Mesenchymal stem cell (in vitro differentiated cells and primary cell): Measurements from ENCODE around the gene MGAM2.

Source experiments
- DNase-seq: peaks from one replicate; pipeline ENCODE4 v3.0.0-alpha.2; 2013
- H2AFZ ChIP-seq: one replicate; pipeline ENCODE4 v1.6.1; 2013; ENCODE audit warnings: low read depth, mild to moderate bottlenecking, control low read depth, inconsistent platforms, low read length, moderate library complexity
- H2AK5ac ChIP-seq: 2 replicates; pipeline ENCODE4 v1.6.1; 2013; ENCODE audit warnings: low read length, moderate library complexity, mild to moderate bottlenecking, inconsistent platforms; ENCODE audit not compliant: severe bottlenecking
- H2BK120ac ChIP-seq: one replicate; pipeline ENCODE4 v1.6.1; 2013; ENCODE audit warnings: low read depth, mild to moderate bottlenecking, inconsistent platforms, low read length, moderate library complexity
- H2BK12ac ChIP-seq, 2 experiments: one replicate each; pipeline ENCODE4 v1.6.1; 2013; ENCODE audit warnings: inconsistent platforms in 2 of 2, low read length in 2 of 2, mild to moderate bottlenecking in 2 of 2, moderate library complexity in 2 of 2, control low read depth in 1 of 2
- H2BK15ac ChIP-seq: one replicate; pipeline ENCODE4 v1.6.1; 2013; ENCODE audit warnings: mild to moderate bottlenecking, low read depth, inconsistent platforms; ENCODE audit not compliant: poor library complexity, severe bottlenecking
- H2BK5ac ChIP-seq: 2 replicates; pipeline ENCODE4 v1.6.1; 2013; ENCODE audit warnings: low read depth, mild to moderate bottlenecking, low read length, control low read depth, inconsistent platforms; ENCODE audit not compliant: poor library complexity, severe bottlenecking
- H3K14ac ChIP-seq, 2 experiments: one replicate each; pipeline ENCODE4 v1.6.1; 2013; ENCODE audit warnings: inconsistent platforms in 2 of 2, low read length in 2 of 2, control low read depth in 1 of 2, mild to moderate bottlenecking in 1 of 2, moderate library complexity in 1 of 2
- H3K18ac ChIP-seq, 2 experiments: one replicate each; pipeline ENCODE4 v1.6.1; 2013; ENCODE audit warnings: inconsistent platforms in 2 of 2, low read length in 2 of 2, control low read depth in 1 of 2, low read depth in 1 of 2, mild to moderate bottlenecking in 1 of 2
- H3K23ac ChIP-seq, 2 experiments: one replicate each; pipeline ENCODE4 v1.6.1; 2013; ENCODE audit warnings: inconsistent platforms in 2 of 2, low read length in 2 of 2, mild to moderate bottlenecking in 2 of 2, moderate library complexity in 2 of 2, control low read depth in 1 of 2
- H3K27ac ChIP-seq: 2 replicates; pipeline ENCODE4 v1.5.1; 2013; ENCODE audit warnings: mild to moderate bottlenecking, moderate library complexity, low read length, control low read depth, inconsistent platforms; ENCODE audit not compliant: poor library complexity, severe bottlenecking
- H3K27me3 ChIP-seq, 2 experiments: 2 replicates each; pipeline versions ENCODE4 v1.6.1 to v1.7.0; 2013; ENCODE audit warnings: low read length in 2 of 2, mild to moderate bottlenecking in 2 of 2, moderate library complexity in 2 of 2, control low read depth in 1 of 2, inconsistent platforms in 1 of 2; ENCODE audit not compliant: control insufficient read depth in 1 of 2, insufficient read depth in 1 of 2
- H3K36me3 ChIP-seq, 2 experiments: 2 replicates each; pipeline versions ENCODE4 v1.6.1 to v1.7.0; 2013; ENCODE audit warnings: low read length in 2 of 2, control low read depth in 1 of 2, inconsistent platforms in 1 of 2, low read depth in 1 of 2, mild to moderate bottlenecking in 1 of 2; ENCODE audit not compliant: insufficient read depth in 2 of 2, control insufficient read depth in 1 of 2
- H3K4ac ChIP-seq, 2 experiments: one replicate each; pipeline ENCODE4 v1.6.1; 2013; ENCODE audit warnings: inconsistent platforms in 2 of 2, low read length in 2 of 2, mild to moderate bottlenecking in 2 of 2, moderate library complexity in 2 of 2, control low read depth in 1 of 2, low read depth in 1 of 2
- H3K4me1 ChIP-seq: 2 replicates; pipeline ENCODE4 v1.6.1; 2013; ENCODE audit warnings: low read depth, low read length, control low read depth; ENCODE audit not compliant: control insufficient read depth, insufficient read depth
- H3K4me2 ChIP-seq: 2 replicates; pipeline ENCODE4 v1.6.1; 2013; ENCODE audit warnings: low read length, mild to moderate bottlenecking, inconsistent platforms; ENCODE audit not compliant: poor library complexity, severe bottlenecking
- H3K4me3 ChIP-seq, 2 experiments: 2 replicates each; pipeline versions ENCODE4 v1.5.1 to v1.7.0; 2013; ENCODE audit warnings: low read length in 2 of 2, mild to moderate bottlenecking in 2 of 2, control low read depth in 1 of 2, low read depth in 1 of 2; ENCODE audit not compliant: insufficient read depth in 1 of 2
- H3K79me1 ChIP-seq: replicated peaks from 2 replicates; pipeline ENCODE4 v1.6.1; 2013; ENCODE audit warnings: mild to moderate bottlenecking, control low read depth, low read length, inconsistent platforms; ENCODE audit not compliant: poor library complexity, severe bottlenecking
- H3K9ac ChIP-seq: 2 replicates; pipeline ENCODE4 v1.7.0; 2013; ENCODE audit warnings: mild to moderate bottlenecking, low read length, moderate library complexity
- H3K9me3 ChIP-seq: 2 replicates; pipeline ENCODE4 v1.7.0; 2013; ENCODE audit warnings: mild to moderate bottlenecking, low read length; ENCODE audit not compliant: control insufficient read depth
- H4K8ac ChIP-seq: one replicate; pipeline ENCODE4 v1.6.1; 2013; ENCODE audit warnings: inconsistent platforms, mild to moderate bottlenecking, low read length, moderate library complexity
- H4K91ac ChIP-seq: one replicate; pipeline ENCODE4 v1.6.1; 2013; ENCODE audit warnings: mild to moderate bottlenecking, low read length, inconsistent platforms
- WGBS: methylation state at CpG from one replicate; pipeline ENCODE4 v1.1.7; 2013; ENCODE audit warnings: mixed read lengths; 5-methylcytosine and 5-hydroxymethylcytosine counted together

The MGAM2 gene

GRCh38 chr7:142114207-142114606 is 2.7 kb downstream of the MGAM2 start:
- 76% methylated on average over 3 of the region's 3 CpGs for WGBS
- Histone ChIP-seq H3K4me1 (no peaks in the 10 kb centered on the region), H2BK120ac (no peak overlapping the region), H2AK5ac (no peak overlapping the region), H3K18ac (no peak overlapping the region), H3K27me3 (no peaks in the 10 kb centered on the region), H3K79me1 (no peaks in the 10 kb centered on the region), H3K36me3 (no peaks in the 10 kb centered on the region), H3K23ac (no peak overlapping the region), H3K4me2 (no peak overlapping the region), H4K8ac (no peak overlapping the region), H2AFZ (no peak overlapping the region), H3K9ac (no peak overlapping the region), H4K91ac (no peak overlapping the region), H3K9me3 (no peaks in the 10 kb centered on the region), H2BK12ac (no peak overlapping the region), H3K4me3 (no peak overlapping the region), H2BK5ac (no peak overlapping the region), H2BK15ac (no peak overlapping the region), H3K14ac (no peak overlapping the region), H3K27ac (no peak overlapping the region), H3K4ac (no peak overlapping the region)
- no peak for DNase-seq

- H3K9me3 ChIP-seq, result no peaks in the 10 kb centered on the region
- H4K8ac ChIP-seq, result no peak overlapping the region
- no peak overlapping the region for H3K4ac ChIP-seq
- no peaks in the 10 kb centered on the region for H3K79me1 ChIP-seq
- no peaks in the 10 kb centered on the region for H3K27me3 ChIP-seq
- H2BK5ac ChIP-seq, result no peak overlapping the region
- no peak overlapping the region for H3K9ac ChIP-seq
- no peaks in the 10 kb centered on the region for H3K36me3 ChIP-seq
- no peak overlapping the region for H2BK120ac ChIP-seq
- no peak overlapping the region for H3K4me2 ChIP-seq
- no peak overlapping the region for H2BK12ac ChIP-seq
- no peak overlapping the region for H4K91ac ChIP-seq
- no peak overlapping the region for H3K4me3 ChIP-seq
- no peak overlapping the region for H2AK5ac ChIP-seq
- H3K4me1 ChIP-seq, result no peaks in the 10 kb centered on the region
- WGBS, result 65% methylated on average over 4 of the region's 4 CpGs
- H3K18ac ChIP-seq, result no peak overlapping the region
- H2AFZ ChIP-seq, result no peak overlapping the region
- no peak overlapping the region for H3K23ac ChIP-seq
- H2BK15ac ChIP-seq, result no peak overlapping the region
- H3K14ac ChIP-seq, result no peak overlapping the region
- DNase-seq, result no peak
- no peak overlapping the region for H3K27ac ChIP-seq
Observed at GRCh38 chr7:142120524-142120923, 9.0 kb downstream of the MGAM2 start.

GRCh38 chr7:142123184-142123583 is 11.7 kb downstream of the MGAM2 start:
- Histone ChIP-seq H3K4me3 (no peak overlapping the region), H2BK5ac (no peak overlapping the region), H3K14ac (no peak overlapping the region), H3K27me3 (no peaks in the 10 kb centered on the region), H3K36me3 (no peaks in the 10 kb centered on the region), H2BK12ac (no peak overlapping the region), H2AK5ac (no peak overlapping the region), H3K23ac (no peak overlapping the region), H2AFZ (no peak overlapping the region), H3K27ac (no peak overlapping the region), H3K4me1 (no peaks in the 10 kb centered on the region), H4K91ac (no peak overlapping the region), H3K9ac (no peak overlapping the region), H2BK15ac (no peak overlapping the region), H3K9me3 (no peaks in the 10 kb centered on the region), H3K18ac (no peak overlapping the region), H4K8ac (no peak overlapping the region), H3K4ac (no peak overlapping the region), H3K79me1 (no peaks in the 10 kb centered on the region), H2BK120ac (no peak overlapping the region), H3K4me2 (no peak overlapping the region)
- DNase-seq, result no peak
- 90% methylated on average over 2 of the region's 3 CpGs for WGBS

- no peak overlapping the region for H3K4ac ChIP-seq
- no peak for DNase-seq
- no peak overlapping the region for H3K23ac ChIP-seq
- H3K79me1 ChIP-seq, result no peaks in the 10 kb centered on the region
- no peak overlapping the region for H2BK120ac ChIP-seq
- no peaks in the 10 kb centered on the region for H3K4me1 ChIP-seq
- H3K9me3 ChIP-seq, result no peaks in the 10 kb centered on the region
- no peak overlapping the region for H2BK15ac ChIP-seq
- H2BK12ac ChIP-seq, result no peak overlapping the region
- H4K91ac ChIP-seq, result no peak overlapping the region
- no peak overlapping the region for H3K18ac ChIP-seq
- H3K14ac ChIP-seq, result no peak overlapping the region
- no peak overlapping the region for H3K9ac ChIP-seq
- H2BK5ac ChIP-seq, result no peak overlapping the region
- H4K8ac ChIP-seq, result no peak overlapping the region
- H3K36me3 ChIP-seq, result no peaks in the 10 kb centered on the region
- H3K27me3 ChIP-seq, result no peaks in the 10 kb centered on the region
- WGBS, result no CpG with 5 or more reads among the region's 1 CpG
- H3K27ac ChIP-seq, result no peak overlapping the region
- H2AK5ac ChIP-seq, result no peak overlapping the region
- H2AFZ ChIP-seq, result no peak overlapping the region
- no peak overlapping the region for H3K4me3 ChIP-seq
- no peak overlapping the region for H3K4me2 ChIP-seq
Observed at GRCh38 chr7:142125256-142125955, 13.9 kb downstream of the MGAM2 start.
